PC-3 (cell line): ENCODE data around the gene THAP4.

Source experiments
- CTCF ChIP-seq: fragments of 300-600 bp; sonication (generic); conservative IDR thresholded peaks from 2 replicates; pipeline ENCODE4 v1.5.1; 2017; ENCODE audit warnings: antibody characterized with exemption, low read depth, mild to moderate bottlenecking, low read length
- EZH2 ChIP-seq: fragments of 300-600 bp; sonication (generic); IDR thresholded peaks from one replicate; pipeline ENCODE4 v1.6.1; 2017; ENCODE audit warnings: antibody characterized with exemption, mild to moderate bottlenecking, low read length; ENCODE audit not compliant: unreplicated experiment
- EZH2phosphoT487 ChIP-seq: fragments of 300-600 bp; sonication (generic); IDR thresholded peaks from 2 replicates; pipeline ENCODE4 v1.6.1; 2018; ENCODE audit warnings: mild to moderate bottlenecking, antibody characterized with exemption, low read length, borderline replicate concordance

GRCh38 chr2:241648453-241648852 lies 11.5 kb upstream of the THAP4 start:
- TF ChIP-seq CTCF, result no peak
- no peak for TF ChIP-seq EZH2phosphoT487
- no peak for TF ChIP-seq EZH2
